Forelimb muscle (tissue), 1 donor: ENCODE results near the gene CORO2B. TPM values are rescaled to one million over a fixed set of nuclear protein-coding genes. Genes with fewer than 3 reads are reported as not detected.

Experiments
- DNase-seq: peaks from one replicate; pipeline ENCODE4 v3.0.0-alpha.2; 2013; ENCODE audit warnings: low read depth
- polyA plus RNA-seq: library from polyadenylated mRNA; unstranded; fragments of 120-200 nt; gene quantifications from one replicate; pipeline ENCODE4 v1.2.1, GENCODE V29; 2013; ENCODE audit not compliant: insufficient read length

CORO2B gene
- polyA plus RNA-seq, 1 donor = 4.4 TPM

DNA sequence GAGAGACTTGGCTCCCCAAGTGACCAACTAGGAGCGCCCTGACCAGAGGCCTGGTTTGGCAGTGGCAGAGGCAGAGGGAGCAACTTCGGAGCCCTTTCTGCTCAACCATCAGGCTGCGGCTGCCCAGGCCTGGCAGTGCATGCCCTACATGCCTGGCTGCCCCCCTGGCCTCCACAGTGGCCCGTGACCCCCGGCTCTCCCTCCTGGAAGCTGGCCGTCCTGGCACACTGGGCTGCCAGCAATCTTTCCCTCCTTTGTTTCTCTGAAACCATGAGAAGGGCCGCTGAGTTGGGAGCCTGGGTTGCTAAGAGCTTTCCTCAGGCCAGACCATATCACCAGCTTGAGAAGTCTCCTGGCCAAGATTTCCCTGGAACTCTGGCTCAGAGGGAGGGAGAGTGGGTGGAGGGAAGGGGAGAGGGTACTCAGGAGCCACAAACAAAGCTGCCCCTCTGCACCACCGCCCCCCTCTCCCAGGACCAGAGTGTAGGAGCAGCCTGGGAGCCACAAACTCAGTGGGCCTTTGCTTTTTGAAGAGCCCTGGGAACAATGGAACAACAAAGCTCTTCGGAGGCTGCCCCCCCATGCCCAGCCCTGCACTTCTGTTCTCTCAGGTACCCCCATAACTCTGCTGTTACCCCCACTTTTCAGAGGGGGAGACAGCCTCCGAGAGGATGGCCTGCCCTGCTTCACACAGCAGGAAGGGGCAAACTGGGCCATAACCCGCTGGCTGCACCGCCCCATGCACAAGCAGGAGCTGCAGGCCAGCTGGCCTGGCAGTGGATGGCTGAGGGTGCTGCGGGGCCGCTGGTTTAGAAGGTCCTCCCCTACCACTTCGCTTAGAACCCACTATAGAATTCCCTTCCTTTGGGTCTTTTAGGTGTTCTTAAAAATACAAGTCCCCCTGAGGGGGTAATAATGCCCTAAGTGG is 11.3 kb downstream of the CORO2B start:
- no peak for DNase-seq

DNA sequence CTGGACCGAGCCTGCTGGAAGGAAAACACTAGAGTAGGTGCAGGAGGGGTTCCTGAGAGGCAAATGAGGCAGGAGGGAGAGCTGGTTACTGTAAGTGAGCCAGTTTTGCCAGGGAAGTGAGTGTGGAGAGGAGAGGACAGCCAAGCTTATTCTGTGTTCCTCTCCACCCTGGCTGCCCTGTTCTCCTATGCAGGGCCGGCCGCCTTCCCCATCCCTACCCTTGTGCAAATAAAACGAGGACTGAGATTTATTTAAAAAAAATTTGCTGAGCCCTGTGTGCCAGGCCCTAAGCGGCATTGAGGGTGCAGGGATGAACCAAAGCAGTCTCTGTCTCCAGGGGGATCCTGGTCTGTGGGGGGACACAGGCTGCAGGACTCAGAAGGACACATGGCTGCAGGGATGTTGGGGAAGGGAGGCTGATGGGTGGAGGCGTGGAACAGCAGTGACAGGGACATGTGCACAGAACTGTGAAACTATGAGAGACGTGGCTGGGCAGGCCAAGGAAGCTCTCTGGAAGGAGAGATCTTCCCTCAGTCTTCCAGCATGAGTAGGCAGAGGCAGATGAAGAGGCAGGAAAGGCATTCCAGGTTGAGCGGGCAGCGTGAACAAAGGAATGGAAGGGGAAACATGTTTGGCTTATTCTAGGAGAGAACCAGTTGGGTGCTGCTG is 12.1 kb downstream of the CORO2B start:
- no peak for DNase-seq

DNA sequence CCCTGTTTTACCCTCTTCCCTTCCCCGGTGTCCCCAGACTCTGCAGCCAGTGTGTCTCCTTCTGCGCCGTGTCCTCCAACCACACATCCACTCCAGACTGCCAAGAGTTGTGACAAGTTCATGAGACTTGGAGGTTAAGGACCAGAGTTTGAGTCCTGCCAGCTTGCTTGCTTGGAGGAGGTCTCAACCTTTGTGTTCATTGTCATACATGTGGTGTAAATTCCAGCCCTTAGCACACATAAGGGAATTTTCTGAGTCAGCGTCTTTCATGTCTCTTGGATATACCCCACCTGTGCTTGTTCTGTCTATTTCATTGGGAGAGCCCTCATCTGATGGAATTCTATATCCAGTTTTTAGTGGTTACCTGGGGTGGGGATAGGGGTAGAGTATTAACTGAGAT is 13.3 kb downstream of the CORO2B start:
- DNase-seq = no peak

DNA sequence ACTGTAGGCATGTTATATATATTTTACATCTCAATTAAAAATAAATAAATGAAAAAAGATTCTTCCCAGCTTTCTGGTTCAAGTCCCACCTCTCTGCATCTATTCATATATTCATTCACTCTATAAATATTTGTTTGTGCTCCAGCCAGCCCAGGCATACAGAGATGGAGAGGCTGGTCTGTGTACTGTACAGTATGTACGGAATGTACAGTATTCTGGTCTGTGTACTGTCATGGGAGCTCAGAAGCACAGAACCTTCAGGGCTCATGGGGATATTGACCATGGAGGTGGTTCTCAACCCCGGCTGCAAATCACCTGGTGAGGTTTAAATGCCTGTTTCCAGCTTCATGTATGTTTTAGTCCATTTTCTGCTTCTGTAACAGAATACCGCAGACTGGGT is 13.8 kb downstream of the CORO2B start:
- DNase-seq = no peak

DNA sequence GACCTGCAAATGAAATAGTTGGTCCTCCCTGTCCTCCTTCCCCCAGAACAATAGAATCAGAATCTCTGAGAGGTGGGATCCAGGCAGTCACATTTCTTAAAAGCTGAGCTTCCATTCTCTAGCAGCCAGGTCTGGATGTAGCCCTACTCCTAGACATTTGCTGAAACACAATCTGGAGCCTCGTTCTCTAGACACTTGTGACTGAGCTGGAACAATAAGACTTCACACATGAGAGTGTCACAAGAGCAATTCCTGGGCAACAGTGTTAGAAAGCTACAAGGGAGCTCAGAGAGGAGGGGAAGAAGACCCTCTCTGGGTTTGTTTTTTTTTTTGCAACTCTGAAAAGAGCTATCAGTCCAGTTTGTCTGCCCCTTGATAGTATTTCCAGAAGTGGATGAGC is 14.5 kb downstream of the CORO2B start:
- DNase-seq = no peak

DNA sequence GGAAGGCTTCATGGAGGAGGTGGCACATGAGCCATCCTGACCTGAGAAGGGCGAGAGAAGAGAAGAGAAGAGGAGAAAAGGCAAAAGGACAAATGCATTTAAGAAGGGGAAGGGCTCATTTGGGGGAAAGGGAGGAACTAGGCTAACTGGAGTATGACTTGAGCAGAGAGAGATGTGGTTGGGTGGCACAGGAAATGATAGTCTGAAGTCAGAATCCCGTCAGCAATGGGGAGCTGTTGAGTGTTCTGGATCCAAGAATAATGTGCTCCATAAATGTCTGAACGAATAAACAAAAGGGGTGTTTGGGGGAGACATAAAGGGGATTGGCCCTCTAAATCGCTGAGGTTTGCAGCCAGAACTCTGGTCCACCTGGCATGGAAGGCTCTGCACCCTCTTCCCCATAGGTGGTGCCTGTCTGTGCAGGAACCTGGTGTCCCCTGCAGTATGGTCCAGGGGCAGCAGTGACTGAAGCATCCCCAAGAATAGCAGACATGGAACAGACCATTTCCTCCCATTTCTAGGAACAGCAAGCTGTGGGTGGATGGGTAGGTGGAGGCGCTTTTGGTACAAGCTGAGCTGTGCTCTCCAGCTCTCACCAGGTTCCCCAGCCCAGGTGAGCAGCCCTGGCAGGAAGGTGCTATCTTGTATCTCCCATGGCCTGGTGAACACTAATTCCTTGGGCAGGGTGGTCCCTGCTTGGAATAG is 15.2 kb downstream of the CORO2B start:
- DNase-seq = no peak

DNA sequence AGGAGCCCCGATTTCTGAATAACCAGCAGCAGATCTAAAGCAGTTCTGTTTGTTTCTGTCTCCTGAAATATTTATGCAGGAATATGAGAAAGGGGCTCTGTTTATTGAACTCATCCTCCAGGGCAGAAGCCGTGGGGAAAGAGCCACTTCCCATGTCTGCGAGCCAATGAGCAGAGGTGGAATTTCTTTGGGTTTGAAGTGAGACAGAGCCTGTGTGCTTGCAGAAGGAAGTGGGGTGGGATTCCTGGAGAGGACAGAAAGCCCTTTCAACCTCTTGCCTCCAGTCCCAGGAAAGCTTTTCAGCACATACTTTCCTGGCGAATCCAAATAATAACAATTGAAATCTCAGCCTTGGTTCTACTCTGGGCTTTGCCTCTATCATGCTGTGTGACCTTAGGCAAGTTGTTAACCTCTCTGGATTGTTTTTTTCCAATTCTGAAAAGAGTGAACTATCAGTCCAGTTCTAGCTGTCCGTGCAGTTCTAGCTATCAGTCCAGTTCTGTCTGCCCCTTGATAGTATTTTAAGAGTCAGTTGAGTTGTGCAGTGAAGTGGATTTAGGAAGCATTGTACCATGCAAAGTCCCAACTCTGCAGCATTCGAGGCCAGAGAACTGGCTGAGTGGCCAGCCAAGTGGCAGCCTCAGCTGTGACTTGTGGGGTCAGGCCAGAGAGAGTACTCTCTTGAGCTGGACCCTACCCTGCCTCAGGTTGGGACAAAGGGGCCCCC is 15.9 kb downstream of the CORO2B start:
- no peak for DNase-seq

DNA sequence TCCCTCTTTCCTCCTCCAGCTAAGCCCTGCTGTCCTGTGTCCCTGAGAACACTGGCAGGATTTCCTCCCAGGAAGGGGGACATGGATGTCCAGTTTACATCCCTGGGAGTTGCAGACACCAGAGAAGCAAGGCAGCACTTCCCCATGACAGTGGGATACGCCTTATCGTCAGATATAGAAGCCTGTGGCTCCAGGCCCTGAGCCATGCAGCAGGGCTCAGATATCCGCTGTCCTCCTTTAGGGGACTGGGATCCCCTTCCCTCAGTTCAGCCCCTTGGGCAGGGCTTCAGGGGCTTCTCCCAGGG is 16.4 kb downstream of the CORO2B start:
- no peak for DNase-seq

DNA sequence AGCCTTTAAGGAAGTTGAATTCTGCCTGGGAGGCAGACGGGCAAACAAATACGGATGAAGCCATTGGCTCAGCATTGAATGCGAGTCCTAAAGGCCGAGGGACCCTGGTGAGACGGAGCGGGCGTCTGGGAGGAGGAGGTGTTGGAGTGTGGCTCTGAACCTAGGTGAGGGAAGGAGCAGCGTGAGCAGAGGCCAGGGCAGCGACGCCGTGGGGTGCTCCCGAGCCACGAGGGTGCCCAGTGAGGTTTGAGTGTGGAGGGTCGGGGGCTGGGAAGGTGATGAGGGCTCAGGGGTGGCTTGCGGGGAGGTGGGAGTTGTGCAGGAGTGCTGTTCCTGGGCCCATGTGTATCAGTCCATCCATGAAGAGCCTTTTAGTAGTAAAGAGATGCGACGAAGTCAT is 17.0 kb downstream of the CORO2B start:
- no peak for DNase-seq

DNA sequence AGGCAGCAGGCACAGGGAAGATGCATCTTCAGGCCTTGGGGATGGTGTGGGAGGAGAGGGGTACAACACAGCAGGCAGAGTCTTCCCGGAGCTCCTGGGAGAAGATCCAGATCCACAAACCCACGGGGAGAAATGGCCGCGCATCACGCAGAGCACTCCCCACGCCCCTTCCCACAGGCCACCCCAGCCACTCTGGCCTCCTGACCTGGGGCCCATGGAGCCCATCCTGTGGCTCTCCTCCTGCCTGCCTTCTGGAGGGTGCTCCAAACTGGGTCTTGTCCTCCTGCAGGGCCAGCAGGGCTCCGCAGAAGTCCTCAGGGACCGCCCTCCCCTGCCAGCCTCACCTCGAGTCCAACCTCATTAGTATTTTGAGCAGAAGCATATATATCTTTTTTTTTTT is 17.9 kb downstream of the CORO2B start:
- DNase-seq = no peak

DNA sequence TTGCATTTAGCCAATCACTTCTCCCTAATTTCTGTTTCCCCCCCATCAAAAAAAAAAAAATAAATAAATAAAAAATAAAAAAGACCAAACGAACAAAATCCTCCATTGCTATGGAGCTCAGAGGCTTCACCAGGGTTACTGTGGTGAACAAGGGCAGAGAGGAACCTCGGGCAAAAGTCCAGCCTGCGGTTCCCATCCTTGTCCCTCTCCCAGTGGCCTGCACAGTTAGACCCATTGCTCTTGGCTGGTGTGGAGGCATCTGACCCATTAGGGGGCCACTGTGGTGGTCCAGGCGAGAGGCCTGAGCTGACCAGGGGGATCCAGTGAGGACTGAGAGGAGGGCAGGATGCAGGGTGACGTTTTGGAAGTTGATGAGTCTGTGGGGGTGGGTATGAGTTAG is 18.8 kb downstream of the CORO2B start:
- DNase-seq = no peak

DNA sequence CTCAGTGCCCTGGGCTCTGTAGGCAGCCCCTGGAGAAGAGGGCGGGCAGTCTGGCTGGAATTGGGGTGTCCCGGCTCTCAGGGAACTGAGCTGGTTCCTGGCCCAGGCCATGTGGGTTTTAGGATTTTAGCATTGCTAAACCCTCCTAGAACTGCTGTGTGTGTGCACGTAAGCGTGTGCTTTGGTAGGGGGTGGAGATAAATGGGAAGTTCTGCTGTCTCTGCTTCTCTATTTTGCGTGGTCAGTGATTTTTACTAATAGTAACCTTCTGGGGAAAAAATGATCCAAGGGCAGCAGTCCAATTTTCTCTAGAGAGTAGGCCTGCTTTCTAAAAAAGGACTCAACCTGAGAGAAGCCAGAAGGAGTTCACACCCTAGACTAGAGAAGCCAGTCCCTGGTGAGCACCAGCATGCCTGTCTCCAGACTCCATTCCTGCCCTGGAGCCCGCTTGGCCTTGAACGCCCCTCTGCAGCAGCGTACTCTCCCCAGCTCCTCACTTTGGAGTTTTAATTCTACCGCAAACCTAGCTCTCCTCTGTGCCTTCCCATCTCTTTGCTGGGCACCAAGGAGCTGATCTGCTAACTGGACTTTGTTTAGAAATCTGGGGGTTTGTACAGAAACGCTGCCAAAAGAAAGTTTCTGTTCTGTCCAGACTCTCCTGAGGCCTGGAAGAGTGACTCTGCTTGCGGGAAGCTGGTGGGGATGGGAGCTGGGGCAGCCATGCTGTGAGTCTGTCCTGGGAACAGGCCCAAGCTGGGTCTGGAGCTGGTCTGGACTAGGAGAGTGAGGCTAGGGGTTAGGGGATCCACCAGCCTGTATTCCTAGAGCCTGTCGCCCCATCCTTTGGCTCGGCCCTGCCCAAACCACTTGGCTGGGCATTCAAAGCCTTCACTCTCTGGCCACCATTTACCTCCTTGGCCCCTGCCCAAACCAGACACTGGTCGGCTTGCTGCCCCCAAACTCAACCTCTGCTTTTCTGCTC is 19.7 kb downstream of the CORO2B start:
- DNase-seq = no peak

DNA sequence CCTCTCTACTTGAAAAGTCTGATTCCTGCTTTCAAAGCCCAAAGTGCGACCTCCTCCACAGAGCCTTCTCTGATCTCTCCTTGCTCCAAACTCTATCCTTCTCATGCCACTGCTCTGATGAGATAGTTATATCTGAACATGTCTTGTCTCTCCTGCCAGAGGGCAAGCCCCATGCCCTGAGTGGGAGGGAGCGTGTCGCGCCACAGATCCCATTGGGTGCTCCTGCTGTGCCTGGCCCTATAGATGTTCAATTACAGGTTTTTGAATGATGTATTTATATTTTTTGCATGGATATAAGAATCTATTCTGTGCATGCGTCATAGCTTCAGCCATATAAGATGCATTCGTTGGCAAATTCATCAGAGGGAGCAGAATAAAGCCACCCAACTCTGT is 20.4 kb downstream of the CORO2B start:
- DNase-seq = no peak

DNA sequence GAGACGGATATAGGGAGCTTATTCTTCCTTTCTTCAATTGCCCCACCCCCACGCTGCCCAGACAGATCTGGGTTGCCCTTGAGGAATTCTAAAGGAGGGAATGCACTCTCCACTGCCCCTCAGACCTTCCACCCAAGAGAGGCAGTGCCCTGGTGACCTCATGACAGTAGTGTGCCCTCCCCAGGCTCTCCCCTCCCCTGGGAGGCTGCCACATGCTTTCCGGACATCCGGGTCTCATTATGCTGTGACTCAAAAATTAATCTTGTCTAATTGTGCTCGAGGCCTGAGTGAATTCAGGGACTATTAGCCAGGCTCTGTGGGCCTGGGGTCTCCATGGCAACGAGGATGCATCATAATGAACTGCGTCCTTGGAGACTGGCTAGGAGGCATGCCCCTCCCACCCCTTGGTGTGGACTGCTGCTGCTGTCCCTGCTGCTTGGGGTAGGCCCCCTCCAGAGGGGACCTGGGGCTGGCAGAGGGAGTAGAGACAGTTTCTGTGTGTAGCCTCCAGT is 20.8 kb downstream of the CORO2B start:
- DNase-seq = no peak

DNA sequence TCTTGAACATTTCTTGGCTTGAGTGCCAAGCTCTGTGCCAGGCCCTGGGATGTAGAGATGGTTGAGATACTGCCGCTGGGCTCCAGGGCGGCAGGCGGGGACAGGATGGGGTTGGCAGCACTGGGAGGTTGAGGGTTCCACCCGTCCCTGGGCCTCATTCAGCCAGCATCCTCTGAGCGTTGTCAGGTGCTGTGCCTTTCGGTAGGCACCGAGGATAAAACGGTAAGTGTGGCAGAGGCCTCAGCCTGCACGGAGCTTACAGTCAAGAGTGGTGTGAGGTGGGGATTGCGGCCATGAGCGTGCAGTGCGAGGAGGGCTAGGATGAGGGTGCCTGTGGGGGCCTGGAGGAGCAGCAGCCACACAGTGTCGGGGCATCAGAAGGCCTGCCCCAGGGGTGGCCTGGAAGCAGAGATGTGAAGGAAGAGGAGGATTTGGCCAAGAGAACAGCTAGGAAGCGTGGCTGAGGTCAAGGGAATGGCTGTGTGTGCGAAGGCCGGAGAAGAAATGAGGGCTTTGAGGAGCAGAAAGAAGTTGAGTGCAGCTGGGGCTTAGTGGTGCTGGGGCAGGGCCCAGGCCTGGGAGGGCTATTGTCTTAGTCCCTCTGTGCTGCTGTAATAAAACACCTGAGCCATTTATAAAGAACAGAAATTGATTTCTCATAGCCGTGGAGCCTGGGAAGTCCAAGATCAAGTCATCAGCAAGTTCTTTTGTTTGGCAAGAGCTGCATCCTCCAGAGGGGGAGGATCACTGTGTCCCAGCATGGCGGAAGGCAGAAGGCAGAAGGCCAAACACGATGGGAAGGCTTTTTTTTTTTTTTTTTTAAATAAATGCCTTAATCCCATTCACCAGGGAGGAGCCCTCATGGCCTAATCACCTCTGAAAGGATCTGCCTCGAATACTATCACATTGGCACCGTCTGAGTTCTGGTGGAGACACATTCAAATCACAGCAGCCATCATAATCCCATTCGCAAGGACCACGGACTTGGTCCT is 22.7 kb downstream of the CORO2B start:
- no peak for DNase-seq

DNA sequence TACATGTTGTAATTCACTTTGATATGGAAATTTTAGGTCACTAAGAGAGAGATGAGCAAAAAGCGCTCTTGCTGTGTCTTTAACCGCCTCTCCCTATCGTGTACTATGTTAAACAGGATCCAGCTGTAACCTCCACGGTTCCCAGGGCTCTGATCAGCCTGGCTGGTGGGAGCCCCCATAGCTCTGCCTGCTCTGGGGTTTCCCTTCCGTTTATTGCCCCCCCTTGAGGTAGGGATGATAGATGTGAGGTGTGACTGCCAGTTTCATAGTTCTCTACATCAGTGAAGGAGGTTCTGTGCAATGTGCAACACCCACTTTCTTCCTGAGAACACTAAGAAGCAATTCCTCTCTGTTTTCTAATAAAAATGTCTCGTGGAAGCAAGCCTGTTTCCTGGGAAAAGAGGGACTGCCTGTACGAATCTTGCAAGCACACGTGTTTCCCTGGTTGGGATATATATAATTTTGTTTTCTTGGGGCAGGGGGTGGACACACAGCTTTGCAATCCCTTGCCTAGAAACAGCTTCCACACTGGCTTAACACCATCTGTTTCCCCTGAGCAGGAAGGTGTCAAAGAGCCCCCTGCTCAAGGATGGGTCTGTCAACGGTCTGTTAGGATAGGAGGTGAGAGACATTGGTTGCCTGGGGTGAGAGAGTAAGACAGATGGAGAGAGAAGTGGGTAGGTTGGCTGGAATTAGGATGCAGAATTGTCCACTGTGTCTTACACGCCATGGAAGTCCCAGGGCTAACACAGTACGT is 23.8 kb downstream of the CORO2B start:
- DNase-seq = no peak

DNA sequence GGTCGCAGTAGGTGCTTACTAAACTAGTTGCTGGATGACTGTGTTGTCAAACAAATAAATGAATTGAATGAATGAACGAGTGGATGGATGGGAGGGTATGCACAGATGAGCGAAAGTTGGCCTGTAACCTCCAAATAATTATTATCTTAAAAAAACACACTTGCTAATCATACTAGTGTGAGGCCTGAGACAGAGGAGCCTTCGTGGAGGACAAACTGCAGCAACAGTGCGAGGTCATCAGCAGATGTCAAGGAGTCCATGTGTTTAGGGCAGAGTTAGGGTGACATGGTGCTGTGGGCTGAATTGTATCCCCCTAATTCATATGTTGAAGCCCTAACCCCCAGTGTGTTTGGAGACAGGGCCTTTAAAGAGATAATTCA is 24.4 kb downstream of the CORO2B start:
- DNase-seq = no peak

DNA sequence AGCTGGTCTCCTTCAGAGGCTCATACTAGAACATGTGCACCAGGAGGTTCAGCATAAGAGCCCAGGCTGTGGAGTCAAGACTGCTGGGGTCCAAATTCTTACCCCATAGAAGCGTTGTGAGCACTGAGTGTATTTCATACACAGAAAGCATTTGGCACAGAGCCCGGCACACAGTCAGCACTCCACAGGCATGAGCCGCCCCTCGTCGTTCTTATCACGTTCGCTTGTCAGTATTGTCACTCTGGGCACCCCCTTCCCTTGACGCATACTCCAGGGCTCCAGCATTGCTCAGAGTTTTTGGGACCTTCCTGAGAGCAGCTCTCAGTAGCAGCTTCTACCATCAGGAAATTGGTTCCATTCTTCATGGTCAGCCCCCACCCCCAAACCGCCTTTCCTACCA is 25.2 kb downstream of the CORO2B start:
- no peak for DNase-seq
